ELF-1 (cell line): ENCODE results near the gene PNMA8B.

Experiments
- DNase-seq: peaks from one replicate; pipeline ENCODE4 v3.0.0-alpha.2; 2016; ENCODE audit warnings: low read depth, low spot score

Gene PNMA8B

DNA sequence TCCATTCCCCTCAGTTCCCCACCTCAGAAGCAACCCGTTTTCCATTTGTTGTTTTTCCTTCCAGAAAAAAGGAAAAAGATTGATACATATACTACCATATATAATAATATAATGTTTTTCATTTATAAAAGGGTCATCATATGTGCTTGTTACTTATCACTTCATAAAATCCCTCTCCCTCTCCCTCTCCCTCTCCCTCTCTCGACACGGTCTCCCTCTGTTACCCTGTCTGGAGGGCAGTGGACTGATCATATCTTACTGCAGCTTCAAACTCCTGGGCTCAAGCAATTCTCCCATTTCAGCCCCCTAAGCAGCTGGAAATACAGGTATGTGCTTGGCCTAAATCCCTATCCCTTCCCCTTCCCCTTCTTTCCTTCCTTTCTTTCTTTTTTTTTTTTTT is 41.4 kb downstream of the PNMA8B start:
- DNase-seq = no peak

DNA sequence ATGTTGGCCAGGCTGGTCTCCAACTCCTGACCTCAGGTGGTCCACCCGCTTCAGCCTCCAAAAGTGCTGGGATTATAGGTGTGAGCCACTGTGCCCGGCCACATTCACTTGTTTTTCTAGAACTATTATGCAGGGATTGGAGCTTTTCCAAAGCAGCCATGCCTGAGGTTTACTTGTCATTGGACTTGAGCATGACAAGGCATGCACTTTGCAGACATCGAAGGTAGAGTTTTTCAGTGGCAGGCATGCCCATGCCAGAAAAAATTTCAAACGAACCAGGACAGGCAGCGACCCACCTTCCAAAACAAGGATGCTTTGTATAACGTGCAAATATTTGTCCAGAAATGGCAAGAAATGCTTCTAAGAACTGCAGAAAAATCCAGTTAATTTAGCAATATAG is 42.0 kb downstream of the PNMA8B start:
- no peak for DNase-seq

DNA sequence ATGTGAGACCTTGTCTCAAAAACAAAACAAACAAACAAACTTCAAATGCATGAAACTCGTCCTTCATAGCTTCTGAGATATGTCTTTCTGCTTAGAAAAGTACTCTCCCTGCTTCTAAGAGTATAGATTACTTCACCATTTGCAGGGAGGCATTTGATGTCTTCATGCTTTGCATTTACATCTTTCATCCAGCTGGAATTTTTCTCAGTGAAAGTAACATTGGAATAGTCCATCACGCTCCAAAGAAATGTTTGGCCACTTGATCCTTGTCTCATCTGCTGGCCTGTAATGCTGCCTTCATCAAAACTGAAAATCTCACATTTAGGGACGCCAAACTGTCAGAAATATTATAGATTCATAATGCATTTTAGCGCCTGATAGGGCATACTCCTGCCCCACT is 43.5 kb downstream of the PNMA8B start:
- no peak for DNase-seq

DNA sequence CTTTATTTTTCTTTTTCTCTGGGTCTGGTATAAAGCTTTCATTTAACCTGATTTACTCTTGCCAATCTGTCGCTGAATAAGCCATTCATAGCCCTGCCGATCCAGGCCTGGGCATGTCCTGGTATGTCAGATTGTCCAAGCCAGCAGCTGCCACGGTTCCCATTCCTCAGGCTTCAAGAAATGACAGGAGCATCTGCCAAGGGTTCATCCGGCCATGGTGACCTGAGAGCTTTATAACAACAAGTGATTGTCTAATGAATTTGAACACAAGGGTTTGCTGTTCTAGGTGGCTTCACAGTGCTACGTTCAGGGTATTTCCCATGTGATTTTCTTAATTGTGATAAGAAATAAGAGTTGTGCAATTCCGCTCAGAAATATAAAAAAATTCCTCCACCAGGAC is 44.3 kb downstream of the PNMA8B start:
- no peak for DNase-seq

DNA sequence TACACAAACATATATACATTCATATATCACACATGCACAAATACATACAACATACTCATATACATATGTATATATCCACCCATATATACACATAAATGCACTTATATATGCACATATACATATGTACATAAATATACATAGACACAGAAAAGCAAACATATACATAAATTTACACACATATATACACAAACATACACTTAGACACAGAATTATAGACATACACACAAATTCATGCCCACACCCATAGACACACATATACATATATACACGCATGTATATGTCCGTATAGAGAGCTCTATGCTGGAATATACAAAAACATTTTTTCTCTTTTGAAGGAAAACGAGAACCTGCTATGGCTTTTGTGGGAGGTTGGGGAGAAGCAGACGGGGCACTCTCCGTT is 44.9 kb downstream of the PNMA8B start:
- no peak for DNase-seq

DNA sequence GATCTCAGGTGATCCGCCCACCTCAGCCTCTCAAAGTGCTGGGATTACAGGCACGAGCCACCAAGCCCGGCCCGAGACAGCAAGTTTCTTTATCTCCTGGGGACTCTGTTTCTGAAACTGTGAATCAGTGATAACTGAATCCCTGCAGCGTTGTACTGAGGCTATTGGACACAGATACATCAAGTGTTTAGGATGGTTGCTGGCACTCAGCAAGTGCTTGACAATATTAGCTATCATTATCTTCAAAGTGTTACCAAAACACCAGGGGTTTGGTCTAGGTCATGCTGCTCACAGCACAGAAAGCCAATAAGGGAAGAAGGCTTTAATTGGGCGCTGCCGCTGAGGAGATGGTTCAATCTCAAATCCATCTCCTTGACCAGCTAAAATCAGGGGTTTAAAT is 46.4 kb downstream of the PNMA8B start:
- no peak for DNase-seq

DNA sequence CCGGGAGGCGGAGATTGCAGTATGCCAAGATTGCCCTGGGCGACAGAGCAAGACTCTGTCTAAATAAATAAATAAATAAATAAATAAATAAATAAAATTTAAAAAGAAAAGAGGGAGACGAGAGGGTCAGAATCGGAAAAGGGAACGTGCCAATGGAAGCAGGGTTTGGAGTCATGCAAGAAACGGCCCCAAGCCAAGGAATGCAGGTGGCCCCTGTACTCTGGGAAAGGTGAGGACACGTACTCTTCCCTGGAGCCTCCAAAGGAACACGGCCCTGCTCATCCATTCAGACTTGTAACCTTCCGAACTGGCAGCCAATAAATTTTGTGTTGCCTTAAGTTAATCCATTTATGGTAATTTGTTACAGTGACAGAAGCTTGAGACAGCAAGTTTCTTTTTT is 47.1 kb downstream of the PNMA8B start:
- DNase-seq = no peak

DNA sequence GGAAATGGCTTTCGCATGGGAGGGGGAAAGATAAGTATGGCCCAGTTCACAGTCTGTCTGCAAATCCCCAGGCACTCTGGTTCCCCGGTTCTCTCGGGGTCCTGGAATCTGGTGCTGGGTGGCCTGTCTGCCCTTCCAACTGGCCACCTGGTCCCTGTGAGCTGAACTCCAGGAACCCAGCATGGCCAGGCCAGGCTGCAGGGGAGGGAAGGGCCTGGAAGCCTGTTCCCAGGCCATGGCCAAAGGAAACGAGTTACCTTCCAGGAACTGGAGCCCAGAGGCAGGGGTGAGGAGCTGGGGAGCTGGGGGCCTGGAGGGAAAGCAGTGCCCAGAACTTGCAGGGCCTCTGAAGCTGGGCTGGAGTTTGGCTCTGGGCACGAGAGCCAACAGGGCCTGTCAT is 47.8 kb downstream of the PNMA8B start:
- DNase-seq = no peak

DNA sequence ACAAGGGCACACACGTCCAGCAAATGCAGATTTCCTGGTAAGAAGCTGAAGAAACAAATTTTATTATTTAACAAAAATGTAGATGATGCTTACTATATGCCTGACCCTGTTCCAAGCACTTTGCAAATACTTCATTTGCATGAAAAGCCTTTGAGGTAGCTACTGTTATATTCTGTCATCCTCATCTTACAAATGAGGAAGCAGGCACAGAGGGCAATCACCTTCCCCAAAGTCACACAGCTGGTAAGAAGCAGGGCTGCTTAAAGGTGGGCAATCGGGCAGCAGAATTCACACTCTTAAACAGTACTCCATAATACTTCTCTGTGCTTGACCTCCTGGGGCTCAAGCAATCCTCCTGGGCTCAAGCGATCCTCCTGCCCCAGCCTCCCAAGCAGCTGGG is 48.7 kb downstream of the PNMA8B start:
- no peak for DNase-seq

DNA sequence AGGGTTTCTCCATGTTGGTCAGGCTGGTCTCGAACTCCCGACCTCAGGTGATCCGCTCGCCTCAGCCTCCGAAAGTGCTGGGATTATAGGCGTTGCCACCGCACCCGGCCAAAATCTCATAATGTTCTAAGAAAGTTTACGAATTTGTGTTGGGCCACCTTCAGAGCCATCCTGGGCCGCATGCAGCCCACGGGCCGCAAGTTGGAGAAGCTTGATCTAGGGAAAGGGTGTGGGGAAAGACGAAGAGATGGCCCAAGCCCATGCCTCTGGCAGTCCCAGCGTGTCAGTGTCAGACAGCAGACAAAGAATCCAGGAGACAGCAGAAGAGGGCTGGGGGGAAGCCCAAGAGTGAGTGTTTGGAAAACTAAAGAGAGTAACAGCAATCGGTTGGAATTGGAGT is 49.6 kb downstream of the PNMA8B start:
- DNase-seq = no peak

DNA sequence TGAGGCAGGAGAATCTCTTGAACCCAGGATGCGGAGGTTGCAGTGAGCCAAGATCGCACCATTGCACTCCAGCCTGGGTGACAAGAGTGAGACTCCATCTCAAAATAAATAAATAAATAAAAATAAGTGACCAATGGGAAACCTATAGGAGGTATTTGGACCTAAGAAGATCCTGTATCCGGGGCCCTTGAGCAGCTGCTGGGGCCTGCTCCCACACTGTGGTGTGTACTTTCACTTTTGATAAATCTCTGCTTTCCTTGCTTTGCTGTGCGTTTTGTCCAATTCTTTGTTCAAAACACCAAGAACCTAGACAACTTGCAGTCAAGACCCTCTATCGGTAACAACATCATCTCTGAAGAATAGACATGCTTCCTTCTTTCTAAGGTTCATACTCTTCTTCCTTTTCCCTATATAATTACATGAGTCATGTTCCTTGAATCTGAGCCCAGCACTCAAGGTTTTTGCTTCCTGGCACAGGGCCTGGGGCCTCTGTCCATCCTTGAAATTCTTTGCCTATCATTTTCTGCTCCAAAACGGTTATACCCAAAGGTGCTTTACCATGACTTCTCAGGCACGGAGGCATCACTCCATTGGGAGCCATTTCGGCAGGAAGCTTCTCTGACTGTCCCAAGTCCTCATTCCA is 52.7 kb downstream of the PNMA8B start:
- no peak for DNase-seq

DNA sequence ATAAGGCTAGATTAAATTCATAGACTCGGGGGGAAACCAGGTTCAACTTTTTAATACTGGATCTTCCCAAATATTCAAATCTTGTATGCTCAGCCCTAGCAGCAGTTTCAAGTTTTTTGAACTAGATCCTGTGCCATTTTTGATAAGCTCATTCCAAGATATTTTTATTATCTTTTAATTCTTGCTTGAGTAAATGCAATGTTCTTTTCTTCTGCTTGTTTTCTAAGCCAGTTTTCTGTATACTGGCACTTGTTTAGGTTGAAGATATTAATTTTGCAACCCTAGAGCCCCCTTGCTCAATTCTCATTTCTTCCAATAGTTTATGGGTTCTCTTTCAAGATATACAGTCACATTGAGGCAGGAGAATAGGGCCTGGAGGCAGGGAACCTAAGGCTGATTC is 53.8 kb downstream of the PNMA8B start:
- DNase-seq = no peak
